ENCODE measurements around the gene ASXL3. TPM values are rescaled to one million over a fixed set of nuclear protein-coding genes. Genes with fewer than 3 reads are reported as not detected.

The ASXL3 gene
- total RNA-seq, 1 donor from 2014 or later: 1.3 TPM

- ATAC-seq (no peak), DNase-seq (no peak)
- intact Hi-C loops (cut with DNase I): no loop called here
- no peak overlapping the region for H3K27ac ChIP-seq
- H3K36me3 ChIP-seq: no peaks in the 10 kb centered on the region
- no peaks in the 10 kb centered on the region for H3K27me3 ChIP-seq
- no peak overlapping the region for H3K4me3 ChIP-seq
- TF ChIP-seq CTCF (IDR thresholded peaks at IDR 0.05): no peak
- H3K9me3 ChIP-seq: no peaks in the 10 kb centered on the region
- no peaks in the 10 kb centered on the region for H3K4me1 ChIP-seq
These were observed 6.8 kb downstream of the ASXL3 start for GRCh38 chr18:33584548-33585430.

GRCh38 chr18:33585431-33585775 lies 7.4 kb downstream of the ASXL3 start:
- TF ChIP-seq CTCF (IDR thresholded peaks at IDR 0.05): no peak

GRCh38 chr18:33588361-33588760 lies 10.3 kb downstream of the ASXL3 start:
- TF ChIP-seq CTCF (IDR thresholded peaks at IDR 0.05): no peak
- Histone ChIP-seq H3K36me3 (no peaks in the 10 kb centered on the region), H3K4me1 (no peaks in the 10 kb centered on the region), H3K27ac (no peak overlapping the region), H3K27me3 (no peaks in the 10 kb centered on the region), H3K9me3 (no peaks in the 10 kb centered on the region), H3K4me3 (no peak overlapping the region)
- intact Hi-C loops (cut with DNase I): no loop called here
- no peak for ATAC-seq
- no peak for DNase-seq

More at GRCh38 chr18:33585431-33585775, 7.4 kb downstream of the ASXL3 start:
- Histone ChIP-seq H3K9me3 (no peaks in the 10 kb centered on the region), H3K4me3 (no peak overlapping the region), H3K27me3 (no peaks in the 10 kb centered on the region), H3K36me3 (no peaks in the 10 kb centered on the region), H3K27ac (no peak overlapping the region), H3K4me1 (no peaks in the 10 kb centered on the region)
- no peak for ATAC-seq
- DNase-seq: no peak
- intact Hi-C loops (cut with DNase I): no loop called here

GRCh38 chr18:33593261-33593660 lies 15.2 kb downstream of the ASXL3 start:
- intact Hi-C loops (cut with DNase I): no loop called here
- Histone ChIP-seq H3K36me3 (no peaks in the 10 kb centered on the region), H3K4me3 (no peak overlapping the region), H3K9me3 (no peaks in the 10 kb centered on the region), H3K4me1 (no peaks in the 10 kb centered on the region), H3K27me3 (no peaks in the 10 kb centered on the region), H3K27ac (no peak overlapping the region)
- no peak for DNase-seq
- ATAC-seq: no peak
- no peak for TF ChIP-seq CTCF (IDR thresholded peaks at IDR 0.05)

GRCh38 chr18:33594799-33595198 lies 16.8 kb downstream of the ASXL3 start:
- no peak for ATAC-seq
- no peak for TF ChIP-seq CTCF (IDR thresholded peaks at IDR 0.05)

More at GRCh38 chr18:33594799-33595198, 16.8 kb downstream of the ASXL3 start:
- Histone ChIP-seq H3K4me3 (no peak overlapping the region), H3K9me3 (no peaks in the 10 kb centered on the region), H3K4me1 (no peaks in the 10 kb centered on the region), H3K36me3 (no peaks in the 10 kb centered on the region), H3K27ac (no peak overlapping the region), H3K27me3 (no peaks in the 10 kb centered on the region)
- DNase-seq: no peak
- intact Hi-C loops (cut with DNase I): no loop called here

All from upper lobe of right lung (tissue), 1 donor.